Fibroblast of upper back skin (primary cell): Measurements from ENCODE around the gene CLPTM1L.

Experiments used
- DNase-seq: peaks from one replicate; pipeline ENCODE4 v3.0.0-alpha.2; 2013

The CLPTM1L gene

DNA sequence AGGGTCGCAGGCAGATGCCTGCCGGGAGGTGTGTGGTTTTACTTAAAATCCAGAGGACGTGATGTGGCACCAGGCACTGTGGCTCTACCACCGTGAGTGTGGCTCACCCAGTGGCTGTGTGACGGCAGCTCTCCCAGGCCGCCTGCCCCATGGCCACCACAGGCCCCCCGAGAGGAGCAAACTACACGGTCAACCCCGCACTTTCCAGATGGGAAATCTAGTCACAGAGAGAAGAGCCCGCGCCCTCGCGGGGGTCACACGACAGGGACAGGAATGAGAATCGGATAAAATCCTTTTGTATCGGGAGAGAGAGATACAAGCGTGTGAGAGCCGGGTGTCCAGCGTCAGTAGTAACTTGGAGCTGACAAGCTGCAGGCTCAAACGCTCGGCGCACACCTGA, 74.5 kb downstream of the CLPTM1L start:
- no peak for DNase-seq

DNA sequence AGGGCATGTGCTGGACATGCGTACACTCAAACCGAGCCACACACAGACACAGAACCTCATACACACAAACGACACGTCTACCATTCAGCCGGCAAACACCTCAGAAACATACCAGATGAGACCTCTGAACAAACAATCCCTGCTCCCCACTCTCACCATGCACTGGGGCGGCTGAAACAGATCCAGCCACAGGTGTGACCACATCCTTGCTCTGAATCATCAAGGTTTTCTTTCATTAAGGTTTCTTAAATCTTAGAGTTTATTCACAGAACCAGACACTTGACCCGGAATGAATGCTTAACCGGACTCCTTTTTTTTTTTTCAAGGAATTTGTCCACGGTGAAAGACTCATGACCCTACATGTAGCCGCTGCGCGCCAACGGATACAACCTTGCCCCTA, 76.2 kb downstream of the CLPTM1L start:
- no peak for DNase-seq

DNA sequence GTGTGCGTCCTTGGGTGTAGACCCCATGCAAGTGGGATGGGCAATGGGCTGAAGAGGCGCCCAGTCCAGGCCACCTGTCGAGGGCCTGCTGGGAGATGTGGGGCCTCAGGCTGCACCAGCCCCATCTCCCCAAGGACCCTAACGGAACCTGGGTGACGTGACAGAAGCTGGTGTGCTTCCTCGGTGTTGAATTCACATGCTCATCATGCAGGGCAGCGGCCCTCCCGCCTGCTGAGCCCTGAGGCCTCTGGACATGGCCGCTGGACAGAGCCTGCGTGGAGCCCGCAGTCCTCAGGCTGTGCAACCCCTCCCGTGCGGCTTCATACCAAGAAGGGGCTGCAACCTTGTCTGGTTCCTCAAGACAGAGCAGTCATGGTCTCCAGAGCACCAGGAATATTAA, 76.8 kb downstream of the CLPTM1L start:
- no peak for DNase-seq
